Skeletal muscle satellite cell (primary cell): ENCODE measurements around the gene POLR2J3.
"Not testable (repeated sequence)": the region's sequence is repeated elsewhere in the genome, so short reads cannot be mapped to it uniquely, and the experiment has no call there.

Source experiments
- H3K27me3 ChIP-seq: 2 replicates; pipeline ENCODE4 v1.7.0; 2013; ENCODE audit warnings: low read length; ENCODE audit not compliant: control insufficient read depth, insufficient read depth
- H3K36me3 ChIP-seq: 2 replicates; pipeline ENCODE4 v1.7.0; 2013; ENCODE audit warnings: mild to moderate bottlenecking, control low read depth, low read length; ENCODE audit not compliant: insufficient read depth
- H3K4me1 ChIP-seq: 2 replicates; pipeline ENCODE4 v1.7.0; 2013; ENCODE audit warnings: low read length; ENCODE audit not compliant: control insufficient read depth, insufficient read depth
- H3K4me2 ChIP-seq: 2 replicates; pipeline ENCODE4 v1.7.0; 2013; ENCODE audit warnings: mild to moderate bottlenecking, low read length
- H3K4me3 ChIP-seq: 2 replicates; pipeline ENCODE4 v1.7.0; 2013; ENCODE audit warnings: low read length
- H3K9ac ChIP-seq: 2 replicates; pipeline ENCODE4 v1.7.0; 2013; ENCODE audit warnings: mild to moderate bottlenecking, low read depth, low read length, moderate library complexity
- H3K9me3 ChIP-seq: replicated peaks from 2 replicates; pipeline ENCODE4 v1.7.0; 2013; ENCODE audit warnings: mild to moderate bottlenecking, control low read depth, low read length

Gene POLR2J3

DNA sequence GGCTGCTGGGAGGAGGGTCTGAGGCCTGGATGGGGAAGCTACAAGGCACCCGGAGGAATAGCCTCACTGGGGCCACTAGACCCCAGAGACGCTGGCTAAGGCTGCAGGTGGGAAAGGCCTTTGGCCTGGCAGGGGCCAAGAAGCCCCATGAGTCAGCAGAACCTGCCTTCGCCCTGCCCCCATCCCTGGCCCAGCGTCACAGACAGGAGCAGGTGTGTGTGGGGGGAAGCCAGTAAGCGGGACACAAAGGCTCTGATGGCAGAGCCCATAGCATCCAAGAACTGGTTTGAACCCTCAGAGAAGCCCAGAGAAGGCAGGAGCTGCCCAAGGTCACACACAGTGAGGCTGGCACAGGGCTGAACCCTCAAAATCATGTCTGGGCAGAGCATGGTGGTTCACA lies 34.5 kb upstream of the POLR2J3 start:
- not testable (repeated sequence) for H3K9me3 ChIP-seq, H3K4me2 ChIP-seq, H3K9ac ChIP-seq, H3K36me3 ChIP-seq, H3K27me3 ChIP-seq, H3K4me1 ChIP-seq, H3K4me3 ChIP-seq

- H3K4me2 ChIP-seq, H3K36me3 ChIP-seq, H3K27me3 ChIP-seq, H3K9ac ChIP-seq, H3K4me3 ChIP-seq, H3K4me1 ChIP-seq, H3K9me3 ChIP-seq: not testable (repeated sequence)
Measured at GRCh38 chr7:102604431-102605145, 32.2 kb upstream of the POLR2J3 start.

DNA sequence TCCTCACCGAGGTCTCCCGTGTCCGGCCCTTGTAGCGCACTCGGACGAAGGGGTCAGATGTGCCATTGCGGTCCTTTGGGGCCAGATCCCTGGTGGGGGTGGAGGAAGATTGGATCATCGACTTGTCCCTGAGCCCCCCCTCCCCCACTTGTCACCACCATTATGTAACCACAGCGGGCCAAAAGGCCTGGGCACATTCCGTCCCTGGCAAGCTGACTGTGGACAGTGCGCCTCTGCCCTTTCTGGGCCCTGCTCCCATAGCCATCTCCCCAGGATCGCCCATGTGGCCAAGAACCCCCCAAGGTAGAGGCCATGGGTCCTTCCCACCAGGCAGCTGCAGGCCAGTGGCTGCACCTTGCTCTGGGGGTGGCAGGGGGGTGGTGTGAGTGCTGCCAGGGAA lies 29.9 kb upstream of the POLR2J3 start:
- not testable (repeated sequence) for H3K4me1 ChIP-seq, H3K9ac ChIP-seq, H3K27me3 ChIP-seq, H3K4me2 ChIP-seq, H3K4me3 ChIP-seq, H3K9me3 ChIP-seq, H3K36me3 ChIP-seq

- H3K4me2 ChIP-seq, H3K27me3 ChIP-seq, H3K4me3 ChIP-seq, H3K9me3 ChIP-seq, H3K4me1 ChIP-seq, H3K36me3 ChIP-seq, H3K9ac ChIP-seq: not testable (repeated sequence)
Measured at GRCh38 chr7:102599699-102600098, 27.3 kb upstream of the POLR2J3 start.

GRCh38 chr7:102596036-102596435 lies 23.7 kb upstream of the POLR2J3 start:
- not testable (repeated sequence) for H3K4me1 ChIP-seq, H3K27me3 ChIP-seq, H3K9ac ChIP-seq, H3K4me2 ChIP-seq, H3K9me3 ChIP-seq, H3K4me3 ChIP-seq, H3K36me3 ChIP-seq

DNA sequence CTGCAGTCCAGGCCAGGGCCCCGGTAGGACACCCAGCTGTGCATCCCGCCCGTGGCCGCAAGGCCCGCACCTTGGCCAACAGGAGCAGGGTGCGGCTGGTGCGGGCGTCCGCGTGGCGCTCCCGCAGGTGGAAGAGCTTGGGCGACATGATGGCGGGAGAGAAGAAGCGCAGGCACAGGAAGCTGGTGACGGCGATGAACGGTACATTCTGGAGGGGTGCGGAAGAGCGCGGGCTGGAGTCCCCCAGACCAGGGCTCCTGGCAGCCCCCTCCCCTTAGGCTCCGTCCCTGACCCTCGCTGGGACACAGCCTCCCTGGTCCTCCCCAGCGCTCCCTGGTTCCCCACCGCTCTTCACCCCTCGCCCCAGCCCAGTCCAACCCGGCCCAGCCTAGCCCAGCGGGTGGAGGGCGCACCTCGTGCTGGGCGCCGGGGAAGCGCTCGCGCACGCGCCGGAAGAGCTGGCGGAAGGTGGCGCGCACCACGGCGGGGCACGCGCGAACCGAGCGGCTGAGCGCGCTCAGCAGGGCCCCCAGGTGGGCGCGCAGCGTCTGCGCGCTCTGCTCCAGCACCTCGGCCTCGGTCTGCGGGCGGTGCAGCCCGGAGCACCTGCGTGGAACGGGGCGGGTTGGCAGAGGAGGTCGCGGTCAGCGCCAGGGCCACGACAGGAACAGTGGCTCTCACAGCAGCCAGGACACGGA lies 21.4 kb upstream of the POLR2J3 start:
- H3K36me3 ChIP-seq, H3K4me3 ChIP-seq, H3K9ac ChIP-seq, H3K27me3 ChIP-seq, H3K9me3 ChIP-seq, H3K4me1 ChIP-seq, H3K4me2 ChIP-seq: not testable (repeated sequence)

- H3K4me1 ChIP-seq, H3K9me3 ChIP-seq, H3K4me2 ChIP-seq, H3K36me3 ChIP-seq, H3K4me3 ChIP-seq, H3K9ac ChIP-seq, H3K27me3 ChIP-seq: not testable (repeated sequence)
Measured at GRCh38 chr7:102592477-102593019, 20.2 kb upstream of the POLR2J3 start.

- not testable (repeated sequence) for H3K4me1 ChIP-seq, H3K4me3 ChIP-seq, H3K36me3 ChIP-seq, H3K9ac ChIP-seq, H3K4me2 ChIP-seq, H3K9me3 ChIP-seq, H3K27me3 ChIP-seq
Measured at GRCh38 chr7:102589857-102590256, 17.5 kb upstream of the POLR2J3 start.

GRCh38 chr7:102583495-102583894 lies 11.1 kb upstream of the POLR2J3 start:
- H3K9me3 ChIP-seq, H3K4me3 ChIP-seq, H3K4me1 ChIP-seq, H3K9ac ChIP-seq, H3K36me3 ChIP-seq, H3K27me3 ChIP-seq, H3K4me2 ChIP-seq: not testable (repeated sequence)

- H3K27me3 ChIP-seq, H3K4me1 ChIP-seq, H3K36me3 ChIP-seq: not testable (repeated sequence)
Measured at GRCh38 chr7:102581722-102582121, 9.3 kb upstream of the POLR2J3 start.

DNA sequence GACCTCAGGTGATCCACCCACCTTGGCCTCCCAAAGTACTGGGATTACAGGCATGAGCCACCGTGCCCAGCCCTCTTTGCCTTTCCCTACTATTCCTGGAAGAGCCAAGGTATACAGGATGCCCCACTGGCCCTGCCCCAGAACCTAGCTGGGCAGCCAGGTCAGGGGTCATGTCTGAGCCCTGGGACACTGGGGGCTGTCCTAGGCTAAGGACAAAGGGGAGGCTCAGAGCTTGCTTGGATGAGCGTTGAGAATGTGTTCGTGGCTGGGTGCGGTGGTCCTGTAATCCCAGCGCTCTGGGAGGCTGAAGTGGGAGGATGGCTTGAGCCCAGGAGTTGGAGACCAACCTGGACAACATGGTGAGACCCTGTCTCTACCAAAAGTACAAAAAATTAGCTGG lies 6.1 kb upstream of the POLR2J3 start:
- not testable (repeated sequence) for H3K4me3 ChIP-seq, H3K4me1 ChIP-seq, H3K9ac ChIP-seq, H3K4me2 ChIP-seq, H3K9me3 ChIP-seq, H3K36me3 ChIP-seq, H3K27me3 ChIP-seq

More at GRCh38 chr7:102581722-102582121, 9.3 kb upstream of the POLR2J3 start:
- H3K9ac ChIP-seq, H3K4me2 ChIP-seq, H3K4me3 ChIP-seq, H3K9me3 ChIP-seq: not testable (repeated sequence)
